AG09309 (cell line): ENCODE data around the gene PRSS2.

Experiments
- DNase-seq: peaks from one replicate; pipeline ENCODE4 v3.0.0-alpha.2; 2010; ENCODE audit warnings: low read depth
- H3K4me3 ChIP-seq: 2 replicates; pipeline ENCODE4 v1.5.1; 2011; ENCODE audit warnings: mild to moderate bottlenecking, low read depth, low read length, moderate library complexity; ENCODE audit not compliant: control insufficient read depth
- TF ChIP-seq, protein P1 (sequence below): IDR thresholded peaks from 2 replicates; pipeline ENCODE4 v1.5.1; 2011; ENCODE audit warnings: mild to moderate bottlenecking, low read depth, low read length, inconsistent platforms; ENCODE audit not compliant: insufficient read depth, control insufficient read depth; ENCODE audit errors: missing control alignments

Gene PRSS2

DNA sequence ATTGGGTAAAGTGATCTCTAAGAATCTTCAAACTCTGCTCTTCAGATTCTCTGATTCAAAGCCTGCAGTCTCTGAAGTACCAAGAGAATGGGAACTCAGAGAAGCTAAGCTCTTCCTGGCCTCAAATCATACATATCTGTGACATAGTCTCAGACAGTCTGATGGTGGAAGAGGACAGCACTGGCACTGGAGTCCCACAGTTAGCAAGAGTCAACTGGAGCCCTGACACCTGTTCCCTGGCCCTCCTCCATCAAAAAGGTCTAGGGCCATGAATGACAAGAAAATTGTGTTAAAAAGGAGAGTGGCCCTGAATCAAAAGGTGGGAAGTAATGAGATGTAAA lies 37.7 kb downstream of the PRSS2 start:
- TF ChIP-seq, protein P1, sequence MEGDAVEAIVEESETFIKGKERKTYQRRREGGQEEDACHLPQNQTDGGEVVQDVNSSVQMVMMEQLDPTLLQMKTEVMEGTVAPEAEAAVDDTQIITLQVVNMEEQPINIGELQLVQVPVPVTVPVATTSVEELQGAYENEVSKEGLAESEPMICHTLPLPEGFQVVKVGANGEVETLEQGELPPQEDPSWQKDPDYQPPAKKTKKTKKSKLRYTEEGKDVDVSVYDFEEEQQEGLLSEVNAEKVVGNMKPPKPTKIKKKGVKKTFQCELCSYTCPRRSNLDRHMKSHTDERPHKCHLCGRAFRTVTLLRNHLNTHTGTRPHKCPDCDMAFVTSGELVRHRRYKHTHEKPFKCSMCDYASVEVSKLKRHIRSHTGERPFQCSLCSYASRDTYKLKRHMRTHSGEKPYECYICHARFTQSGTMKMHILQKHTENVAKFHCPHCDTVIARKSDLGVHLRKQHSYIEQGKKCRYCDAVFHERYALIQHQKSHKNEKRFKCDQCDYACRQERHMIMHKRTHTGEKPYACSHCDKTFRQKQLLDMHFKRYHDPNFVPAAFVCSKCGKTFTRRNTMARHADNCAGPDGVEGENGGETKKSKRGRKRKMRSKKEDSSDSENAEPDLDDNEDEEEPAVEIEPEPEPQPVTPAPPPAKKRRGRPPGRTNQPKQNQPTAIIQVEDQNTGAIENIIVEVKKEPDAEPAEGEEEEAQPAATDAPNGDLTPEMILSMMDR, result no peak
- H3K4me3 ChIP-seq, result no peak overlapping the region
- no peak for DNase-seq

- TF ChIP-seq, protein P1, result no peak
- DNase-seq, result no peak
- no peak overlapping the region for H3K4me3 ChIP-seq
Observed at GRCh38 chr7:142808802-142809583, 38.2 kb downstream of the PRSS2 start.

DNA sequence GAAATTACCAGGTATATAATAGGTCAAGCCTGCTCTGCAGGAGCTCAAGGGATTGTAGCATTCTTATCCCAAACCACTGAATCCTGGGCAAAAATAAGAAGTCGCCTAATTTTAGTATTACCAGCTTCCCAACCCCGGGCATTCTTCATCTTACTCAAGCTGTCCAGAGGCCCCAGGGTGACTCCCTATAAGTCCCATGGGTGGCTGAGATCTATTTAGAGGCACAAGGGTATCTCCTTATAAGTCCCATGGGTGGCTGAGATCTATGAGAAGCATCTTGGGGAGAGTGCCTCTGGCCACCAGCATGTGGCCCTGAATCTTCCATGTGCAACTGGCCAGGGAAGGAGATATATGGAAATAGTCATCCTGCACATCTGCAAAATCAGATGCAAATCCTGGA lies 38.9 kb downstream of the PRSS2 start:
- TF ChIP-seq, protein P1, result no peak
- H3K4me3 ChIP-seq, result no peak overlapping the region
- DNase-seq, result no peak

GRCh38 chr7:142811154-142811737 lies 40.5 kb downstream of the PRSS2 start:
- TF ChIP-seq, protein P1, result peak; percentile 64
- DNase-seq, result peak; percentile 7
- H3K4me3 ChIP-seq, result no peak overlapping the region

- DNase-seq, result no peak
- no peak overlapping the region for H3K4me3 ChIP-seq
- TF ChIP-seq, protein P1, result no peak
Observed at GRCh38 chr7:142812437-142813215, 41.9 kb downstream of the PRSS2 start.

GRCh38 chr7:142813226-142813625 lies 42.5 kb downstream of the PRSS2 start:
- no peak overlapping the region for H3K4me3 ChIP-seq
- DNase-seq, result peak; percentile 18
- TF ChIP-seq, protein P1, result no peak
